GM18868 (cell line): ENCODE results near the gene PCSK2.

ENCODE experiments used
- ATAC-seq: cut with Tn5 transposase; IDR thresholded peaks from one replicate; pipeline ENCODE4 v1.9.1; 2021; ENCODE audit warnings: mild to moderate bottlenecking, moderate library complexity; ENCODE audit not compliant: unreplicated experiment

Gene PCSK2

GRCh38 chr20:17327185-17328148 is 100.6 kb downstream of the PCSK2 start:
- no peak for ATAC-seq

DNA sequence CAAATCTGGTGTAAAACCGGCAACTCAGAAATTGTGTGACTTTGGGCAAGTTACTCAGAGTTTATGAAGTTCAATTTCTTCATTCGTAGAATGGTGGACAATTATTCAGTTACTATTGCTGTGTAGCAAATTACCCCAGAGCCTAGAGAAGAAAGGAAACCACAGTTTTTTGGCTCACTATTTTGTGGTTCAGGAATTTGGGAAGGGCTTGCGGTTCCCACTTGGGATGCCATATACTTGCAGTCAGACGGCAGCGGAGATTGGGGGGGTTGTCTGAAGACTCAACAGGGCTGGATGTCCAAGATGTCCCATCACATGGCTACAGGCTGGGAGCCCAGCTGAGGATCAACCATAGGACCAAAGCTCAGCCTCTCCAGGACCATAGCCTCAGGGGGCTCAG is 108.1 kb downstream of the PCSK2 start:
- ATAC-seq, result no peak

- ATAC-seq, result no peak
Observed at GRCh38 chr20:17339000-17339399, 112.2 kb downstream of the PCSK2 start.

- ATAC-seq, result no peak
Observed at GRCh38 chr20:17343091-17343490, 116.3 kb downstream of the PCSK2 start.

DNA sequence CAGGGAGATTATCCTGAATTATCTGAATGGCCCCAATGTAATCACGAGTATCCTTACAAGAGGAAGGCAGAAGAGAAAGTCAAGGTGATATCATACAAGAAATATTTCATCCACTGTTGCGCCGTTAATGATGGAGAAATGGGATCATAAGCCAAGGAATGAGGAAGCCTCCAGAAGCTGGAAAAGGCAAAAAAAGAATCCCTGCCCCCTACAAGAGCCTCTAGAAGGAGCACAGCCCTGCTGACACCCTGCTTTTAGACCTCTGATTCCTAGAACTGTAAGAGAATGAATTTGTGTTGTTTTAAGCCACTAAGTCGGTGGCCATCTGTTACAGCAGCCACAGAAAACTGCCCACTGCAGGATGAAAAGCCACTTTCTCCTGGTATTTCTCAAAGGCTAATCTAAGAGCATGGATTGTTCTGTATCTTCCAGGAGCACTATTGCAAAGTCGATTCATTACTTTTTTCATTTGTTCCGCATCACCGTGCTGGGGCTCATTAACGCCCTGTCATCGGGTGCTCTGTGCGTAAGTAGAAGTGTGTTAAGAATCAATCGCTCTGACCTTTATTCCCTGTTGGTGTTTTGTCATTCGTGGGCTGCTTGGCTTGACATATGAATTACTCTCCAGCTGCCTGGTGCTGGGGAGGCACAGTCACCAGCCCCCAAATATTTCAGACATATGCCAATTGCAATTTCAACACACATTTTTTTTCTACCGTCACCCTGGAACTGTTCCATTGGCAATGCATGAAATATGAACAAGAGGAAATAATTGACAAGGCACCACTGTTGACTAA is 117.0 kb downstream of the PCSK2 start:
- ATAC-seq, result no peak

GRCh38 chr20:17344790-17345189 is 118.0 kb downstream of the PCSK2 start:
- ATAC-seq, result no peak

GRCh38 chr20:17345321-17345720 is 118.5 kb downstream of the PCSK2 start:
- ATAC-seq, result no peak

GRCh38 chr20:17350321-17350720 is 123.5 kb downstream of the PCSK2 start:
- ATAC-seq, result no peak

- ATAC-seq, result no peak
Observed at GRCh38 chr20:17357238-17357637, 130.4 kb downstream of the PCSK2 start.

DNA sequence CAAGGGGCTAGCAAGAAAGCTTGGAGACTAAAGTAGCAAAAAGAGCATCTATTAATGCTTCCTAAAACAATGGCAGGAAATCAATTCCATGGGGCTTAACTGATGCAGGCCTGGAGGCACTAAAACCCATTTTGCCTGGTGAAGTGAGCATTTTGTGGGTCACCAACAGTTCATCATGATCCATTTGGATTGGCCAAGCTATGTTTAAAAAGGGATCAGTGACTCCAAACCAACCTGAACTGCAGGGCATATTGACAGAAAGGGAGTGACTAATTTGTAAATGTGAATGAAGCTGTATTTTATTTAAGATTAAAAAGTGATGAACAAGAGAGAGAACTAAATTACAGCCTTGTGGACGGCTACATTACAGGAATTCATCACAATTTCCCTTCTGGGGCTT is 132.0 kb downstream of the PCSK2 start:
- no peak for ATAC-seq

GRCh38 chr20:17364681-17365080 is 137.8 kb downstream of the PCSK2 start:
- no peak for ATAC-seq

DNA sequence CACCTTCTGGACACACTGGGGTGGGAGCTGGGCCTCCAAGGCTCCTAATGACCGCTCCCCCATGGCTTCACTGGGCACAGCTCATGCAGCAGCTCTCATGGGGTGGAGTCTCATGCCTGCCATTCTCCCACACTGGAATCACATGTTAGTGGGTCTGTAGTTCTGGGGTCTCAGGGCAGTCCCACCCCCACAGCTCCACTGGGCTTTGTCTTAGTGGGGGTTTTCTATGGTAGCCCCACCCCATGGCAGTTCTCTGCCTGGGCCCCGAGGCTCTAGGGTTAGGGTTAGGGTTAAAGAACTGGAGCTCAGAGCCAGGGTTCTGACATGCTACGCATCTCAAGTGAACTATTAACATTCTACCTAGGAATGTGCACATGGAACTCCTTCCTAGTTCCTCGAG is 139.0 kb downstream of the PCSK2 start:
- no peak for ATAC-seq

GRCh38 chr20:17369506-17369905 is 142.7 kb downstream of the PCSK2 start:
- no peak for ATAC-seq

- ATAC-seq, result no peak
Observed at GRCh38 chr20:17372806-17373440, 146.1 kb downstream of the PCSK2 start.

DNA sequence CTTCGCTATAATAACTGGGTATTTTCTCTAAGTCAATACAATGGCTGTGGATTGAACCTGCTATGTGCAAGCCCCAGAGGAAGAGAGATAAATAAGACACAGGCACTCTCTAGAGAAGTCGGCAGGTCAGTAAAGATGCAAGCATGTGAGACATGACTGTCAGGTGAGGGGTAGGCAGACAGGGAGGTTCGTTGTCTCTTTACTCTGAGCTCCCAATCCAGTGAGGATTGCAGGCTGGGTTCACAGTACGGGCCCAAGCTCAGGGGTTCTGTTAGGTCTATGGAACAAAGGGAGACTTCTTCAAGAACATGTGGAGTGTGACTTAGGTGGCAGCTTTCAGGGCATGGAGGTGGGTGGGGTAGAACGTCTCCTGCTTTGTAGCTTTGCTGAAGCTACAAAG is 147.2 kb downstream of the PCSK2 start:
- ATAC-seq, result no peak

DNA sequence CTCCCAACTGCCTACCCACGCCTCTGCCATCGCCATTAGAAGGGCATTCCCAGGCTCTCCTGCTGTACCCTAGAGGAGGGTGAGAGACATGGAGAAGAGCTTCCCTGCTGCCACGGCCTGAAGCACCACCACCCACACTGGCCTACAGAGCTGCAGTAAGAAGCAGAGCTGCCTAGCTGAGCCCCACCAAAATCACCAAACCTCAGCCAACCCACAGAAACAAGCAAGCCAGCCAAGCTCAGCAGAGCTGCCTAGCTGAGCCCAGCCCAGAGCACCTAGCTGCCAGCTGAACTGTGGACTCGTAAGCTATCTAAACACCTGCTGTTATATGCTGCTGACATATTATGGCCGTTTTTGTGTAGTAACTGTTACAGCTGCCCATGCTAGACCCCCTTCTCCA is 149.2 kb downstream of the PCSK2 start:
- no peak for ATAC-seq

GRCh38 chr20:17377231-17377630 is 150.4 kb downstream of the PCSK2 start:
- no peak for ATAC-seq

GRCh38 chr20:17379651-17380050 is 152.8 kb downstream of the PCSK2 start:
- no peak for ATAC-seq

GRCh38 chr20:17380801-17381200 is 154.0 kb downstream of the PCSK2 start:
- no peak for ATAC-seq

- no peak for ATAC-seq
Observed at GRCh38 chr20:17381724-17382123, 154.9 kb downstream of the PCSK2 start.

DNA sequence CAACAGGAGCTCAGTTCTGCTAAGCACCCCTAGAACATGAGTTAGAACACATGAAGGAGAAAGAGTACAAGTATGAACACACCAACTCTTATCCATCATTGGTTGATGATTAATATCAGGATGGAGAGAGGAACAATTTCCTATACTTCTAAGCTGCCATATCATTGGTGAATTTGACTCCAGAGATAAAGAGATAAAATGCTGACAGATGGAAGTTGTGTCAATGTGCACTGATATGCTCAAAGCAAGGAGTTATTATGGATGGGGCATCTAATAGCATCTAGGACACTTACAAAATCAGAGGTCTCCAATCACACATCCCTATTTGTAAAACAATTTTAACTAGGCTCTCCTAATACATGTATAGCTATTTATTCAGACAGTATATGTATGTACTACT is 159.0 kb downstream of the PCSK2 start:
- no peak for ATAC-seq
